Measurements from ENCODE around the gene ATAD1.

DNA sequence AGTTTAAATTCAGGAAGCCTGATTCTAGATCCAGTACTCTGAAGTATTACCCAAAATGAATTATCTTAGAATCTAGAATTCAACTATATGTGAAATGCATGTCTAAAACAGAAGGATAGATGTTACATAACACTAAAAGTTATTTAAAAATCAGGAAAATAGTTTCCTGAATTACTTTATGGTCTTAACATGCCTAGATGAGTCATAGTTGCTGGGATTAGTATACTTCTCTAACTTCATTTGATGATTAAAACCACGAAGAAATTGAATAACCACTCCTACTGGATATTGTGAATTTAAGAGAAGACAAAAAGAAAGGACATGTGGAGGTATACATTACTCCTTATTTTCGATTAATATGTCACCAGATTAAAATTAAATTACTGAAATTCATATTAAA is 65.5 kb downstream of the ATAD1 start:
- TF ChIP-seq, protein P1, sequence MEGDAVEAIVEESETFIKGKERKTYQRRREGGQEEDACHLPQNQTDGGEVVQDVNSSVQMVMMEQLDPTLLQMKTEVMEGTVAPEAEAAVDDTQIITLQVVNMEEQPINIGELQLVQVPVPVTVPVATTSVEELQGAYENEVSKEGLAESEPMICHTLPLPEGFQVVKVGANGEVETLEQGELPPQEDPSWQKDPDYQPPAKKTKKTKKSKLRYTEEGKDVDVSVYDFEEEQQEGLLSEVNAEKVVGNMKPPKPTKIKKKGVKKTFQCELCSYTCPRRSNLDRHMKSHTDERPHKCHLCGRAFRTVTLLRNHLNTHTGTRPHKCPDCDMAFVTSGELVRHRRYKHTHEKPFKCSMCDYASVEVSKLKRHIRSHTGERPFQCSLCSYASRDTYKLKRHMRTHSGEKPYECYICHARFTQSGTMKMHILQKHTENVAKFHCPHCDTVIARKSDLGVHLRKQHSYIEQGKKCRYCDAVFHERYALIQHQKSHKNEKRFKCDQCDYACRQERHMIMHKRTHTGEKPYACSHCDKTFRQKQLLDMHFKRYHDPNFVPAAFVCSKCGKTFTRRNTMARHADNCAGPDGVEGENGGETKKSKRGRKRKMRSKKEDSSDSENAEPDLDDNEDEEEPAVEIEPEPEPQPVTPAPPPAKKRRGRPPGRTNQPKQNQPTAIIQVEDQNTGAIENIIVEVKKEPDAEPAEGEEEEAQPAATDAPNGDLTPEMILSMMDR (IDR thresholded peaks at IDR 0.05; ENCODE audit: insufficient read depth, low read depth, low read length), result no peak
- TF ChIP-seq EZH2 (IDR thresholded peaks at IDR 0.05; ENCODE audit: insufficient read depth, low read length), result no peak

Measured in astrocyte (in vitro differentiated cells and primary cell).